ENCODE measurements around the gene TEX2.

TEX2 gene

DNA sequence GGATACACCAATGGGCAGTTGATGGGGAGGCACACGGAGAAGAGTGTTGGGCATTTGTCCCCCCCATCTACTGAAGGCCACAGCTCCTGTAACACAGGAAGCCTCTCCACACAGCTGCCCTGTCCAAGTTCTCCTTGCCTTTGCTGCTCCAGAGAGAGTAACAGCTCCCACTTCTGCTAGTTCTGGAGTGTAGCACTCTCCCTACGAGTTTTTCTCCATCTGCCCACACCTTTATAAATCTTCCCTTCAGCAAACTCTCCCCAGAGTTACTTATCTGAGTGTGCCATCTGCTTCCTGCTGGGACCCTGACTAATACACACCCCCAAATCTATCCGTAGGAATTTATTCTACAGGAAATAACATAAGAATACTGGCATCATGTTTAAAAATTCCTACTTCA is 90.5 kb downstream of the TEX2 start:
- TF ChIP-seq TCF12 (IDR thresholded peaks at IDR 0.05; ENCODE audit: low read depth) (no peak), RAD21 (IDR thresholded peaks at IDR 0.05; ENCODE audit: low read depth) (no peak), USF1 (IDR thresholded peaks at IDR 0.05) (no peak), CEBPB (IDR thresholded peaks at IDR 0.05) (no peak), FOXM1 (IDR thresholded peaks at IDR 0.05; ENCODE audit: borderline replicate concordance, low read depth) (no peak), CREB1 (IDR thresholded peaks at IDR 0.05; ENCODE audit: low read depth) (no peak), TEAD4 (IDR thresholded peaks at IDR 0.05) (no peak)
- TF ChIP-seq, protein P1, sequence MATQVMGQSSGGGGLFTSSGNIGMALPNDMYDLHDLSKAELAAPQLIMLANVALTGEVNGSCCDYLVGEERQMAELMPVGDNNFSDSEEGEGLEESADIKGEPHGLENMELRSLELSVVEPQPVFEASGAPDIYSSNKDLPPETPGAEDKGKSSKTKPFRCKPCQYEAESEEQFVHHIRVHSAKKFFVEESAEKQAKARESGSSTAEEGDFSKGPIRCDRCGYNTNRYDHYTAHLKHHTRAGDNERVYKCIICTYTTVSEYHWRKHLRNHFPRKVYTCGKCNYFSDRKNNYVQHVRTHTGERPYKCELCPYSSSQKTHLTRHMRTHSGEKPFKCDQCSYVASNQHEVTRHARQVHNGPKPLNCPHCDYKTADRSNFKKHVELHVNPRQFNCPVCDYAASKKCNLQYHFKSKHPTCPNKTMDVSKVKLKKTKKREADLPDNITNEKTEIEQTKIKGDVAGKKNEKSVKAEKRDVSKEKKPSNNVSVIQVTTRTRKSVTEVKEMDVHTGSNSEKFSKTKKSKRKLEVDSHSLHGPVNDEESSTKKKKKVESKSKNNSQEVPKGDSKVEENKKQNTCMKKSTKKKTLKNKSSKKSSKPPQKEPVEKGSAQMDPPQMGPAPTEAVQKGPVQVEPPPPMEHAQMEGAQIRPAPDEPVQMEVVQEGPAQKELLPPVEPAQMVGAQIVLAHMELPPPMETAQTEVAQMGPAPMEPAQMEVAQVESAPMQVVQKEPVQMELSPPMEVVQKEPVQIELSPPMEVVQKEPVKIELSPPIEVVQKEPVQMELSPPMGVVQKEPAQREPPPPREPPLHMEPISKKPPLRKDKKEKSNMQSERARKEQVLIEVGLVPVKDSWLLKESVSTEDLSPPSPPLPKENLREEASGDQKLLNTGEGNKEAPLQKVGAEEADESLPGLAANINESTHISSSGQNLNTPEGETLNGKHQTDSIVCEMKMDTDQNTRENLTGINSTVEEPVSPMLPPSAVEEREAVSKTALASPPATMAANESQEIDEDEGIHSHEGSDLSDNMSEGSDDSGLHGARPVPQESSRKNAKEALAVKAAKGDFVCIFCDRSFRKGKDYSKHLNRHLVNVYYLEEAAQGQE (IDR thresholded peaks at IDR 0.05; ENCODE audit: low read depth): no peak

GRCh38 chr17:64171041-64171440 is 92.0 kb downstream of the TEX2 start:
- TF ChIP-seq CREB1 (IDR thresholded peaks at IDR 0.05; ENCODE audit: low read depth) (no peak), ZBTB7A (IDR thresholded peaks at IDR 0.05; ENCODE audit: low read depth) (no peak), YY1 (IDR thresholded peaks at IDR 0.05; ENCODE audit: low read depth) (no peak), TCF12 (IDR thresholded peaks at IDR 0.05; ENCODE audit: low read depth) (no peak), TEAD4 (IDR thresholded peaks at IDR 0.05) (no peak), CEBPB (IDR thresholded peaks at IDR 0.05) (no peak), RAD21 (IDR thresholded peaks at IDR 0.05; ENCODE audit: low read depth) (no peak), FOXM1 (IDR thresholded peaks at IDR 0.05; ENCODE audit: borderline replicate concordance, low read depth) (no peak), USF1 (IDR thresholded peaks at IDR 0.05) (no peak)

DNA sequence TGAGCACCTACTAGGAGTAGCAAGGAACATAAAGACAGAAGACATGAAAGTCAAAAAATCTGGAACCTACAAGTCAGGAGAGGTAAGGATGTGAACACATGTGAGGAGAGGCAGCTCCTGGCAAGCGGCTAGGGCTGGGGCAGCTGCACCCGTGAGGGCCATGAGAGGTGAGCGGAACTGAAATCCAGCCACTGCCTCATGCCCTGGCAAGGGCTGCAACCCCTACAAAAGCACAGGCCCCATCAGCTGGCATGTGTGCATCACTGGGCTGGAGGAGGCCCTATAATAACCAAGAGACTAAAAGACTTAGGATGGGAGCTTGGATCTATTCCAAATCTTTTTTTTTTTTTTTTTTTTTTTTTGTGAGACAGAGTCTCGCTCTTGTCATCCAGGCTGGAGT is 92.8 kb downstream of the TEX2 start:
- TF ChIP-seq ZBTB7A (IDR thresholded peaks at IDR 0.05; ENCODE audit: low read depth): no peak
- TF ChIP-seq CREB1 (IDR thresholded peaks at IDR 0.05; ENCODE audit: low read depth): no peak
- TF ChIP-seq USF1 (IDR thresholded peaks at IDR 0.05): no peak
- TF ChIP-seq RAD21 (IDR thresholded peaks at IDR 0.05; ENCODE audit: low read depth): no peak
- no peak for TF ChIP-seq TCF12 (IDR thresholded peaks at IDR 0.05; ENCODE audit: low read depth)

DNA sequence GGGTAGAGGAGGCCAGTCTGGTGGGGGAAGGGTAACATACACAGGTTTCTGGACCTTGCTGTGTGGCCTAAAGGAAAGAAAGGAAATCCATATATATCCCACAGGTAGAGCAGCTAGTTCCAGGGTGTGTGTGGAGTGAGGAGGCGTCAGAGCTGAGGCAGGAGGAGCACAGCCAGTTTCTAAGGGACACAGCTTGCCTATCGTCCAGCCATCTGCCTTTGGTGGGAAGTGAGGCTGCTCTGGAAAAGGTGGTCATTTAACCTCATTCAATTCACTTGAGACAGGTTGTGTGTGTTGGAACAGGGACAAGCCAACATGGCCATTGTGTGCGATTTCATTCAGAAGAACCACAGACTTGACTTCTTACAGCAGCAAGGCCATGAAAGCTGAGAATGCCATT is 96.2 kb downstream of the TEX2 start:
- TF ChIP-seq USF1 (IDR thresholded peaks at IDR 0.05) (no peak), TEAD4 (IDR thresholded peaks at IDR 0.05) (no peak), EP300 (IDR thresholded peaks at IDR 0.05; ENCODE audit: borderline replicate concordance) (no peak), CEBPB (IDR thresholded peaks at IDR 0.05) (no peak), FOXM1 (IDR thresholded peaks at IDR 0.05; ENCODE audit: borderline replicate concordance, low read depth) (no peak), CREB1 (IDR thresholded peaks at IDR 0.05; ENCODE audit: low read depth) (no peak), MAX (IDR thresholded peaks at IDR 0.05) (no peak), NFIC (IDR thresholded peaks at IDR 0.05) (no peak), EGR1 (IDR thresholded peaks at IDR 0.05) (no peak), TAF1 (IDR thresholded peaks at IDR 0.05; ENCODE audit: low read depth) (no peak), TCF12 (IDR thresholded peaks at IDR 0.05; ENCODE audit: low read depth) (no peak), ZBTB7A (IDR thresholded peaks at IDR 0.05; ENCODE audit: low read depth) (no peak), YY1 (IDR thresholded peaks at IDR 0.05; ENCODE audit: low read depth) (no peak), RAD21 (IDR thresholded peaks at IDR 0.05; ENCODE audit: low read depth) (no peak)
- TF ChIP-seq, protein P1 (IDR thresholded peaks at IDR 0.05; ENCODE audit: low read depth): no peak

DNA sequence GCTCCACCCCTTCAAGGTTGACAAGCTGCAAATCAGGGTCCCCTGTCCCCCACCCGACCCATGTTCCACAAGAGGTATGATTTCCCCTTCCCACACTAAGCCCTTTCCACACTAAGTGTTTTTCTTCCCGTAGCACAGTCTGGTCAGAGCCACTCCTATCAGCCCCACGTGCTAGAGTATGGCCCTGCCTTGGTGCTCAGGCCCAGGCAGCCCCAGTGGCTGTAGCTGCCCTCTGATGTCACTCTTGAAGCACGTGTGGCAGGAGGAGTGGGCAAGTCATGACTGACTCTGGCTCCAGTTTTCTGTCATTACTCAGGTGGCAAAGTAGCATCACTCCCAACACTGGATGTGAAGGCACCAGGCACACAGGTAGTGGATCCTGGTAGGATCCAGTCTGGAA is 97.7 kb downstream of the TEX2 start:
- TF ChIP-seq RAD21 (IDR thresholded peaks at IDR 0.05; ENCODE audit: low read depth) (no peak), FOXM1 (IDR thresholded peaks at IDR 0.05; ENCODE audit: borderline replicate concordance, low read depth) (no peak), YY1 (IDR thresholded peaks at IDR 0.05; ENCODE audit: low read depth) (no peak), NFIC (IDR thresholded peaks at IDR 0.05) (no peak), CEBPB (IDR thresholded peaks at IDR 0.05) (no peak), CREB1 (IDR thresholded peaks at IDR 0.05; ENCODE audit: low read depth) (no peak), EGR1 (IDR thresholded peaks at IDR 0.05) (no peak), TCF12 (IDR thresholded peaks at IDR 0.05; ENCODE audit: low read depth) (no peak), MAX (IDR thresholded peaks at IDR 0.05) (no peak), TAF1 (IDR thresholded peaks at IDR 0.05; ENCODE audit: low read depth) (no peak), ZBTB7A (IDR thresholded peaks at IDR 0.05; ENCODE audit: low read depth) (no peak), USF1 (IDR thresholded peaks at IDR 0.05) (no peak), EP300 (IDR thresholded peaks at IDR 0.05; ENCODE audit: borderline replicate concordance) (no peak), TEAD4 (IDR thresholded peaks at IDR 0.05) (no peak)
- TF ChIP-seq, protein P1 (IDR thresholded peaks at IDR 0.05; ENCODE audit: low read depth): no peak
